H1 (cell line): Measurements from ENCODE around the gene ITPK1. TPM values are rescaled to one million over a fixed set of nuclear protein-coding genes. Genes with fewer than 3 reads are reported as not detected.

Source experiments
- CEBPB ChIP-seq: IDR thresholded peaks from 2 replicates; pipeline ENCODE4 v1.6.1; 2012; ENCODE audit warnings: low read depth, low read length
- CHD1 ChIP-seq: IDR thresholded peaks from 2 replicates; pipeline ENCODE4 v1.6.1; 2012; ENCODE audit warnings: low read depth, low read length, improper control_type of control experiment
- CHD7 ChIP-seq: fragments of 300-600 bp; sonication (generic); IDR thresholded peaks from 2 replicates; pipeline ENCODE4 v1.7.1; 2012; ENCODE audit warnings: low read length, moderate library complexity, mild to moderate bottlenecking, inconsistent platforms; ENCODE audit not compliant: insufficient replicate concordance
- EZH2 ChIP-seq: fragments of 200-600 bp; sonication (generic); IDR thresholded peaks from 2 replicates; pipeline ENCODE4 v1.7.1; 2012; ENCODE audit warnings: low read depth, mild to moderate bottlenecking, moderate library complexity, low read length, inconsistent platforms; ENCODE audit not compliant: severe bottlenecking
- NRF1 ChIP-seq: IDR thresholded peaks from 2 replicates; pipeline ENCODE4 v1.6.1; 2011; ENCODE audit warnings: mild to moderate bottlenecking, low read depth, low read length, improper control_type of control experiment
- polyA plus RNA-seq, 7 experiments: library from polyadenylated mRNA; depleted of rRNA in 3 of 7; stranded (reverse) in 5 of 7; unstranded in 2 of 7; fragments of >200 nt in 5 of 7; fragments of 200-250 nt in 2 of 7; gene quantifications; 1 replicate in 5 of 7; 2 replicates in 1 of 7; 4 replicates in 1 of 7; pipeline versions ENCODE4 v1.2.1 to v1.2.3, GENCODE V29; 2011 to 2013; ENCODE audit warnings: missing spikeins in 2 of 7, mixed read lengths in 2 of 7
- total RNA-seq: library from RNA; stranded (reverse); fragmentation: NEBNext Ultra II Directional; extraction: Animal tissue kit (Norgen Biotek cat#: 25700); gene quantifications from 2 replicates; pipeline ENCODE4 v1.2.1, GENCODE V29; 2021

Gene ITPK1
- total and polyA plus RNA-seq, 2 of the 8 experiments (the other 6 are each of a cell fraction or from before 2014, with no cell fraction given), result 108 to 143 TPM

- no peak for TF ChIP-seq CHD7
- TF ChIP-seq NRF1, result no peak
- no peak for TF ChIP-seq CHD1
- TF ChIP-seq EZH2, result no peak
- TF ChIP-seq CEBPB, result no peak
Measured at GRCh38 chr14:93005838-93006237, 109.9 kb downstream of the ITPK1 start (continued).
